NCI-H1105 treated with DMSO at 0.1 percent for 48 hours (cell line): Measurements from ENCODE around the gene LMBRD1.
A peak's percentile ranks its signal among the peaks of the same experiment; 100 is the strongest.
"Not testable (repeated sequence)": the region's sequence is repeated elsewhere in the genome, so short reads cannot be mapped to it uniquely, and the experiment has no call there.

Experiments used
- DNase-seq: peaks from one replicate; lab custom pipeline; 2025; lab: John Stamatoyannopoulos, UW

Gene LMBRD1

DNA sequence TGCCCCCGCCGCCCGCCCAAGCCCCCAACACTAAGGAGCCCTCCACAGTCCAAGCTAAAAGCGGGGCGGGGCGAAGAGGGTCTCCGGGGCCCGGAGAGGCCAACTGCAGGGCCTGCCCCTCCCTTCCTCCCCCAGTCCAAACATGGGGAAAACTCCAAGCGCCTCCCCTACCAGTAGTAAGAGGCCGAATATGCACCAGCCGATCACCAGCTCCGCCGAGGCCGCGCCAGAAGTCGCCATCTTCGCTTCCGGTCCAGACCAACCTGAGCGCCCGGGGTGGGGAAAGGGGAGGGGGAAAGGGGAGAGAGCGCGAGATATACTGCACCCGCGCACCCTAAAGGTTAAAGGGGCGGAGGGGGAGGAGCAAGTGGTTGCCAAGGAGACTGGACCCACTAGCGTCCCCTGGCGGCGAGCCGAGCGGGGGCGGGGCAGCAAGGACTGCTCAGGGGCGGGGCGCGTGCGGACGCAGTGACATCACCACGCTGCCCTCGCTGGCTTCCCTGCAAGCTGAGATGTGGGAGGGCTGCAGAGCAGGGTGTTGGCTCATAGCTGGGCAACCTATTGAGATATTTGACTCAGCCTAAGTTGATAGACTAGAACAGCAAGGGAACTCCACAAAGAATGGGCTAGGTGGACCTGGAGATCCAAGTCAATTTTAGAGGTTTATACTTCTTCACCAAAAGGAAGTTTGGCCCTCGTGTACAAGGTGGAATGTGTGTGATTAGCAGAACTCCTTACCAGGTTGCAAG, at the start of gene LMBRD1:
Gene LMBRD1, minus strand, starts transcription at position 369 of the 749 bp plus-strand sequence. Its CDS starts 129 bp downstream, at position 240.
- peak; percentile 99 for DNase-seq

DNA sequence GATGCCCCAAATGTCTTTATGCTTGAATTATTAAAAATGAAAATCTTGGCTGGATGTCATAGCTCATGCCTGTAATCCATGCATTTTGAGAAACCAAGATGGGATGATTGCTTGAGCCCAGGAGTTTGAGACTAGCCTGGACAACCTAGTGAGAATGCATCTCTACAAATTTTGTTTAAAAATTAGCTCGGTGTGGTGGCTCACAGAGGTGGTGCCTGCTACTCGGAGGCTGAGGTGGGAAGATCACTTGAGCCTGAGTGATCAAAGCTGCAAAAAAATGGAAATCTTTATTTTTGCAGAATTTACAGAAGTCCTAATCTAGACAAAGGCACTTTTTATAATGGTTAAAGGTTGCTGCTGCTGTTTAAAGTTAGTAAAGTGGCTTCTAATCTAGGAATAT, 49.5 kb upstream of the LMBRD1 start:
- DNase-seq = no peak

GRCh38 chr6:69843189-69843588, 46.4 kb upstream of the LMBRD1 start:
- DNase-seq = no peak

- no peak for DNase-seq
Observed at GRCh38 chr6:69841862-69842261, 45.1 kb upstream of the LMBRD1 start.

DNA sequence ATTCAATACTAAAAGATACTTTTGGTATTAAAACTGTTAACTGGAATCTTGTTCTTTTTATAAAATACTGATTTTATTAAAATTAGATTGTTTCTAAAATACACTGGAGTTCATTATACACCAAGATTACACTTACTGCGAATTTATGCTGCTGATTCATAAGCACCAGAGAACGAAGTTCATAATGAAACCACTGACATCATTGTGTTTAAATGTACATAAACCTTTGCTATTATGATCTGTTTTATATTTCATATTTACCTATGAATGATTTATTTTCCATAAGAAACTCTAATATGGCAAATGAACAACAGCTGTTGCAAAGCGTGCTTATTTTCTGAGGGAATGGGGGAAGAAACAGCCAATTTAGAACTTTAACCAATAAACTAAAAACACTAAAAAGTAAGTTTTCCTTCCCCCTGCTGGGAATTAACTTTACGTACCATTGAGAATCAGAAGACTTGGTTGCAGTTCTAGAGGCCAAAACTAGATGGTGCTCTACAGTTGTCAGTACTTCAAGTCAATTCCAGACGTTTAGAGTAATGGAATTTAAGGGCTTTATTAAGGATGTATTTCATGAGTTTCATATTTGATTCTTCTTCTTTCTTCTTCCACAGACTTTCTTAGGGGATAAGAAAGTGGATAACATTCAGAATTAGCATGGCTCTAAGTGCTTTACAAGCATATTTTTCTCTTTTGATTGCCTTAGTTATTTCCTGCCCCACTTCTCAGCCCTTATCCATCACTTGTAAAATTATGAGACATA, 38.8 kb upstream of the LMBRD1 start:
- peak; percentile 71 for DNase-seq

- no peak for DNase-seq
Observed at GRCh38 chr6:69832558-69832957, 35.7 kb upstream of the LMBRD1 start.

GRCh38 chr6:69827276-69827893, 30.6 kb upstream of the LMBRD1 start:
- DNase-seq = no peak

DNA sequence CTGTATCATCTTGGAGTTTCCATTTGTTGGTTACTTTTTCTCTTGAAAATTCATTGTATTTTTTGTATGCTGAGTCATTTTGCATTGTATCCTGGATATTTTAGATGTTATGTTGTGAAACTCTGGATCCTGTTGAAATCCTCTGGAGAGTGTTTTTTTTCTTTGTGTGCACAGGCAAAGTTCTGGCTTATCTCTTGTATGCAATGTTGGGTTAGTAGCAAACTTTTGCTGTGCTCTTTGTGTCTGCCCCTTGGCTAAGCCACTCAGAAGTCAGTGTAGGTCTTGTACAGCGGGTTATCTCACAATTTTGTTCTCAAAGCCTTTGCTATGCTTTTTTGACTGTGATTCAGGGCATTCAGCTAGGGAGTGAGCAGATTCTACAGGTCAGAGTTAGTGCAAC, 29.1 kb upstream of the LMBRD1 start:
- no peak for DNase-seq

DNA sequence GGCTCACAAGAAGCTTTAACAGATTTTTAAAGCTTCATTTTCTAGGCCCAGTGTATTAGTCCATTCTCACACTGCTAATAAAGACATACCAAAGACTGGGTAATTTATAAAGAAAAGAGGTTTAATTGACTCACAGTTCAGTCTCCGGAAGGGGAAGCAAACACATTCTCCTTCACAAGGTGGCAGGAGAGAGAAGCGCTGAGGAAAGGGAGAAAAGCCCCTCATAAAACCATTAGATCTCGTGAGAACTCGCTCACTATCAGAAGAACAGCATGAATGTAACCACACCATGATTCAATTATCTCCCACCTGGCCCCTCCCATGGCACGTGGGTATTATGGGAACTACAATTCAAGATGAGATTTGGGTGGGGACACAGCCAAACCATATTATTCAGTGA, 27.5 kb upstream of the LMBRD1 start:
- not testable (repeated sequence) for DNase-seq

GRCh38 chr6:69820438-69820837, 23.6 kb upstream of the LMBRD1 start:
- no peak for DNase-seq

DNA sequence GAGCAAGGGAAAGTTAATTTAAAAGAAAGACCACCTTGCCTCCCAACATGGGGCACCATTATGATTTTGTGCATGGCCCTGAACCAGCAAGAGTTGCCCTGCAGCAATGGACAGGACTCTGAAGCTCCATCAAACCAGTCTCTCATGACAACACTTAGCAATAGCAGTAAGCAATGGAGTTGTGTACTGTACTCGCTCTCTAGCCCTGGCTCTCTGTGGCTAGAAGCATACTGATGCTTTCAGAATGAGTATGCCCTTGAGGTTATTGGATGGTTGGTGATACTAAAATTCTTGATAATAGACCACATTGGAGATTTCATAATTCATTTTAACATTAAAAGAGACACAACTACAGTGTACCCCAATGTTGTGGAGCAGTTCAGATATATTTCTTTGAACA, 23.2 kb upstream of the LMBRD1 start:
- DNase-seq = no peak

GRCh38 chr6:69819138-69819537, 22.3 kb upstream of the LMBRD1 start:
- no peak for DNase-seq

DNA sequence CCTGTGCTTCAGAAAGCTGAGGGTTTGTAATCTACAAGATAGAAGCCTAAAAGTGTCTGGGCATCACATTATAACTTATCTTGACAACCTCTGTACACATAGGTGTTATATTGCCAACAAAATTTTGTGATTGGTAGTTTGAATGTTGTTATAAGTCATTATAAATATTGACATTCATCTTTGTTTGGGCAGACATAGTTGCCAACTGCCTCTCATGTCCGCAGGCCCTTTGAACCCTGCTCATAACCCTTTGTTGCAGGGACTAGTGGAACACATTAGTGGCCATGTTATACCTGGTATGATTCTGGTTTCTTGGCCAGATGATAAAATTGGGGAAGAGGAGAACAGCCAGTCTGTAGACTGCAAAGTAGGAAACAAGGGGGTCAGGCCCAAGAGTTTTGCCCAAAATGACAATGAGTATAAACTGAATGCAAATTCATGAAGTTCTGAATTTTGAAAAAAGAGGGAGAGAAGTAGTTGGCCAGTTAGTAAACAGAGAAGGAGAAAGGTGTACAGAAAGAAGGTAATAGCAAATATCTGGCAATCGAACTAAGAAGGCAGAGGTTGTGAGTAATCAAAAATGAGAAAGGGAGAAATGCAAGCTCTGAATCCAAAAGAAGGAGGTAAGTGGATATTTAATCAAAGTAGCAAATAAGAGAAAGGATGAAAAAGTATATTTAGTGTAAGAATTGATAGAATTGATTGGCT, 21.6 kb upstream of the LMBRD1 start:
- DNase-seq = no peak

DNA sequence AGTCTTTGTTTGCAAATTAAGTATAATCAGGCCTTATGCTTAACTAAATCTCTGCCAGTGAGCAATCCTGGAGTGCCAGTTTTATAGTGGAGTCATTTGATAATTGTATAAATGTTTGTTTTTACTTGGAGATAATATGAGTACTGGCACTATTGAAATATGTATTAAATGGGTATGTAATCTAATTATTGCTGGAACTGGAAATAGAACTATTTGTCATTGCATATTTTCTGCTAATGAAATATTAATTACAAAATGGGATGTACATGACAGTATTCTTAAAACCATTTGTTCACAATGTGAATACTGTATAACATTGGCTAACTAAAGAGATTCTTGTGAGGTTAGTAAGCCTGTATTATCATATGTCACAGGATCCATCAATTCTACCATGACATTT, 20.5 kb upstream of the LMBRD1 start:
- DNase-seq = no peak

- DNase-seq = no peak
Observed at GRCh38 chr6:69816569-69816968, 19.8 kb upstream of the LMBRD1 start.

DNA sequence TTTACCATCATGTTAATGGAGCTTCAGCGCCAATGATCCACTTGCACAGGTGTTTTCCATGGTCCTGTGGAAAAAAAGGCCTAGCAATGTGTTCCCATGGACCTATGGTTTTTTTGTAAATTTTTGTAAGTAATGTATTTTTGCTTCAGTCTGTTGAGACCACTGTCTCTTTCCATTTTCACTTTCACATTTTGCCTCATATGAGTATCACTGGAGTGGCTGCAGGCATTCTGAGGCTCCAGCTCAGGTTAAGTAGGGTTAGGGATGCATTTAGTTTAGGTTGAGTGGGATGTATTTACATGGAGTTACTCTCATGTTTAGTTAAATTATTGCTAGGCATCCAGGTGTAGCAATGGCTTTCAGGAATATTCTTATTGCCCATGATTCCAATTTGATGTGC, 19.2 kb upstream of the LMBRD1 start:
- DNase-seq = no peak

DNA sequence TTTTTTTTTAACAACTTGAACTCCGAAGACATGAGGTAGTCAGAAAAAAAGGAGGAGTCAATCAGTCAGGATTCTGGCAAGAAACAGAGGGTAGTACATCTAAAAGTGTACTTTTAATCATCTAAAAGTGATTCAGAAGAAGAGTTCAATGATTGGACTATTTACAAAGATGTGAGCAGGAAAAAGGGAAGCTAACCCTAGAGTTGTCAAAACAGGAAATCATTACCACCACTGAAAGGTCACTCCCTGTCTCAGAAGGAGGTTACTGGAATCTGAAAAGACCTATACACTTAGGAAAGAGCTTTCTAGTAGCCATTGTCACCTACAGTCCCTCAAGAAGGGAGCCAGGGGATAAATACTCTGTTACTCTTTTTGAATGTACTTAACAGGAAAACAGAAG, 16.7 kb upstream of the LMBRD1 start:
- no peak for DNase-seq

DNA sequence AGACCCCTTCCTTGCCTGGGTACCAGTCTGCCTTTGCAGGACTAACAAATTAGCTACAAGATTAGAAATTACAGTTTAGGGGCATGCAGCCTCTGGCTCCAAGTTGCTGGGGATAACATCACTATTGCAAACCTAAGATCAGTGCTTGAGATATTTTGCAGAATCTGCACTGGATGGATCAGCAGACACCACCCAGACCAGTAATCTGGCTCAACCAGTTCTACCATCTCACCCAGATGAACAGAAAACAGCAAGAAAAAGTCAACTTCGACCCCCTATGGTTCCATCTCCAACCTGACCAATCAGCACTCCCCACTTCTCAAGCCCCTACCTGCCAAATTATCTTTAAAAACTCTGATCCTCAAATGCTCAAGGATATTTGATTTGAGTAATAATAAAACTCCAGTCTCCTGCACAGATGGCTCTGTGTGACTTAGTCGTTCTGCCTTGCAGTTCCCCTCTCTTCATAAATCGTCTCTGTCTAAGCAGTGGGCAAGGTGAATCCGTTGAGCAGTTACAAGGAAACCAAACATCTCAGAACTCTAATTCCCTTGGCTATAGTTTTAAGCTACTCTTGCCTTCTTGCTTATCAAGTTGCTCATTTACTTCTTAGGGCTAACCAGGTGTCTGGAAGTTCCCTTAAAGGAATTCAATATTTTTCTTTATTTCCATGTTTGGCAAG, 16.1 kb upstream of the LMBRD1 start:
- DNase-seq = no peak

GRCh38 chr6:69802995-69803394, 6.2 kb upstream of the LMBRD1 start:
- DNase-seq = no peak

- DNase-seq = no peak
Observed at GRCh38 chr6:69801711-69802110, 4.9 kb upstream of the LMBRD1 start.

DNA sequence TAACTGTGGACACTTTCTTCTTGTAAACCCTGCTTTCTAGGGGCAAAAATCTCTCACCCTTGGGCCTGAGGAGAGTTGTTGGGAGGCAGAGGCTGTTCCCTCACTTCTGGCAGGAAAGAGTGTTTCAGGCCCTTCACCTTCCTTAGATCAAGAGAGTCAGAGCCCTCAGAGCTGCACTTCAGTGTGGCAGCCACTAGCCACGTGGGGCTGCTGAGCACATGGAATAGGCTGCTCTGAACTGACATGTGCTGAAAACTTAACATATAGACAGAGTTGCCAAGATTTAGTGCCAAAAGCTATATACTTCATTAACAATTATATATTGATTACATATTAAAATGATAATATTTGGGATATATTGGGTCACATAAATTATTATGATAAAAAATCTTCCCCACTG, 4.4 kb upstream of the LMBRD1 start:
- DNase-seq = no peak

- DNase-seq = not testable (repeated sequence)
Observed at GRCh38 chr6:69798796-69799195, 2.0 kb upstream of the LMBRD1 start.
